GM12878 (cell line): Measurements from ENCODE around the gene DNAAF1.

Experiments used
- CTCF ChIP-seq, 3 experiments: IDR thresholded peaks in 2 of 3; conservative IDR thresholded peaks in 1 of 3; 2 replicates each; pipeline ENCODE4 v1.5.1; 2011; ENCODE audit warnings: low read depth in 3 of 3, low read length in 3 of 3, mild to moderate bottlenecking in 3 of 3, control low read depth in 2 of 3, moderate library complexity in 2 of 3, inconsistent platforms in 1 of 3, mixed read lengths in 1 of 3; ENCODE audit not compliant: control insufficient read depth in 2 of 3, insufficient read depth in 1 of 3; ENCODE audit errors: extremely low read depth in 1 of 3
- ELK1 ChIP-seq: IDR thresholded peaks from 2 replicates; pipeline ENCODE4 v1.6.1; 2012; ENCODE audit warnings: low read depth, low read length, improper control_type of control experiment
- EZH2 ChIP-seq: IDR thresholded peaks from 2 replicates; pipeline ENCODE4 v1.6.1; 2012; ENCODE audit warnings: low read depth, mild to moderate bottlenecking, control low read depth, inconsistent platforms, low read length, borderline replicate concordance; ENCODE audit not compliant: control insufficient read depth
- HDGF ChIP-seq: fragments of 450-650 bp; IDR thresholded peaks from 2 replicates; pipeline ENCODE4 v1.6.1; 2016; ENCODE audit warnings: antibody characterized with exemption
- MEF2A ChIP-seq: IDR thresholded peaks from 2 replicates; pipeline ENCODE4 v1.6.1; 2011; ENCODE audit warnings: low read depth, mild to moderate bottlenecking, low read length, moderate library complexity; ENCODE audit not compliant: insufficient read depth
- POLR2AphosphoS2 ChIP-seq: IDR thresholded peaks from 2 replicates; pipeline ENCODE4 v1.6.1; 2011; ENCODE audit warnings: low read depth, mild to moderate bottlenecking, low read length, improper control_type of control experiment, moderate library complexity
- TCF7 ChIP-seq: IDR thresholded peaks from 2 replicates; pipeline ENCODE4 v1.6.1; 2014; ENCODE audit warnings: antibody characterized with exemption, borderline replicate concordance
- ZNF274 ChIP-seq: IDR thresholded peaks from one replicate; pipeline ENCODE4 v1.8.0; 2011; ENCODE audit not compliant: insufficient read length, insufficient read depth

- TF ChIP-seq ELK1 (no peak), EZH2 (no peak), CTCF (IDR thresholded peaks at IDR 0.05 in 2 of 3, conservative IDR thresholded peaks at IDR 0.05 in 1 of 3; ENCODE audit: control insufficient read depth in 2 of 3, extremely low read depth in 1 of 3, insufficient read depth in 1 of 3, low read depth in 3 of 3, low read length in 3 of 3) (no peak), TCF7 (no peak), ZNF274 (no peak), HDGF (no peak), POLR2AphosphoS2 (no peak), MEF2A (no peak)
These were observed 37.8 kb downstream of the DNAAF1 start for GRCh38 chr16:84182680-84183571.
